Left lung (tissue), 10 donors: ENCODE results near the gene ECPAS. TPM values are rescaled to one million over a fixed set of nuclear protein-coding genes. Genes with fewer than 3 reads are reported as not detected.

Source experiments
- ATAC-seq: fragments of 200-7000 bp; cut with Tn5 transposase; one replicate; pipeline ENCODE4 v1.9.1; 2020; ENCODE audit warnings: moderate library complexity
- DNase-seq, 4 donors: peaks; one replicate each; pipeline ENCODE4 v3.0.0-alpha.2; 2013 to 2020
- H3K27ac ChIP-seq, 2 donors: fragments of 200-600 bp; sonication (generic) in 1 of 2; one replicate each; pipeline versions ENCODE4 v1.5.0 to v1.8.0; 2020 to 2021
- H3K27me3 ChIP-seq, 2 donors: fragments of 200-600 bp; sonication (generic) in 1 of 2; one replicate each; pipeline versions ENCODE4 v1.5.0 to v1.8.0; 2020 to 2021
- H3K36me3 ChIP-seq, 2 donors: fragments of 200-600 bp; sonication (generic) in 1 of 2; one replicate each; pipeline versions ENCODE4 v1.5.0 to v1.8.0; 2020 to 2021
- H3K4me1 ChIP-seq, 2 donors: fragments of 200-600 bp; one replicate each; pipeline ENCODE4 v1.8.0; 2021
- H3K4me3 ChIP-seq, 2 donors: fragments of 200-600 bp; sonication (generic) in 1 of 2; one replicate each; pipeline versions ENCODE4 v1.5.0 to v1.8.0; 2020 to 2021; ENCODE audit warnings: mild to moderate bottlenecking in 1 of 2
- H3K9me3 ChIP-seq, 2 donors: fragments of 200-600 bp; sonication (generic) in 1 of 2; one replicate each; pipeline versions ENCODE4 v1.5.0 to v1.8.0; 2020 to 2021
- CTCF ChIP-seq, 2 donors: fragments of 200-600 bp; sonication (generic) in 1 of 2; IDR thresholded peaks; one replicate each; pipeline versions ENCODE4 v1.5.0 to v1.8.0; 2021; ENCODE audit warnings: antibody characterized with exemption in 2 of 2
- intact Hi-C, 2 donors: fragments of 100-400 bp; cut with DNase I; formaldehyde crosslinking; loops; one replicate each; pipeline versions ENCODE4 v1.11.2 to v1.14.2; 2022
- polyA plus RNA-seq, 6 donors: library from polyadenylated mRNA; unstranded; fragments of 120-200 nt; gene quantifications; one replicate each; pipeline ENCODE4 v1.2.1, GENCODE V29; 2013; ENCODE audit not compliant: insufficient read length in 6 of 6
- total RNA-seq, 2 donors: library from RNA; stranded (reverse); fragmentation: NEBNext Ultra II Directional; extraction: Animal tissue kit (Norgen Biotek cat#: 25700); gene quantifications; one replicate each; pipeline ENCODE4 v1.2.1, GENCODE V29; 2021
- donor health status: DM: no; HTN: yes; CAD: no.
- donor health status: DM: no; HTN: no; CAD: no.

Gene ECPAS
- total and polyA plus RNA-seq, 8 donors = 77.4 to 102 (median 87.8) TPM

DNA sequence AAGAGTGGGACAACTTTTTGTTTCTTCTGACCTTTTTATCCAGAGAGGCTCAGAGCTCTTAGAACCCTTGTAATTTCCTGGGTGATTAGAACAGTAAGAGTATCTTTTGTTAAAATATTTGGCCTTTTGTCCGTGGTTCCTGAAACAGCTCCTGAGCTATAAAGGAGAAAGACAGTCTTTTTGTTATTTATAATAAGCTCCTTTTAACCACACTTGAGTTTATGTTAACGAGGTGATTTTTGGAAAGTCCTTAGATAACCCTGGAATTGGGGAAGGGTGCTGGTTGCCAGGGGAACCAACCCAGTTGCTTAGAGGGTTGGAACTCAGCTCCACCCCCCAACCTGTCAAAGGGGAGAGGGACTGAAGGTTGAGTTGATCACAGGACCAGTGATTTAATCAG lies 45.6 kb upstream of the ECPAS start:
- H3K36me3 ChIP-seq = peaks cover 0 to 25% of the 10 kb centered on the region in 2 donors
- H3K27ac ChIP-seq = no peak overlapping the region
- H3K9me3 ChIP-seq = peaks cover 0 to 29% of the 10 kb centered on the region in 2 donors
- peaks cover 0 to 16% of the 10 kb centered on the region in 2 donors for H3K27me3 ChIP-seq
- H3K4me3 ChIP-seq = no peak overlapping the region
- ATAC-seq = no peak
- DNase-seq = no peak
- H3K4me1 ChIP-seq = peaks cover 6 to 11% of the 10 kb centered on the region in 2 donors
- no peak for TF ChIP-seq CTCF (IDR thresholded peaks at IDR 0.05)
- intact Hi-C loops = no loop called here

DNA sequence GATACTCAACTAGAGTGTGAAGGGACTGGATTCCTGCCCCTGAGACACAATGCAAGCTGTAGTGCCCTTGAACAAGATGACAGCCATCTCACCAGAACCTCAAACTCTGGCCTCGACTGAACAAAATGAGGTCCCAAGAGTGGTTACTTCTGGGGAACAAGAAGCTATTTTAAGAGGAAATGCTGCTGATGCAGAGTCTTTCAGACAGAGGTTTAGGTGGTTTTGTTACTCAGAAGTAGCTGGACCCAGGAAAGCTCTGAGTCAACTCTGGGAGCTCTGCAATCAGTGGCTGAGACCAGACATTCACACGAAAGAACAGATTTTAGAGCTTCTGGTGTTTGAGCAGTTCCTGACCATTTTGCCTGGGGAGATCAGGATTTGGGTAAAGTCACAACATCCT lies 43.2 kb upstream of the ECPAS start:
- H3K27ac ChIP-seq = no peak overlapping the region
- ATAC-seq (no peak), DNase-seq (no peak)
- H3K4me1 ChIP-seq = peaks cover 6 to 11% of the 10 kb centered on the region in 2 donors
- intact Hi-C loops = no loop called here
- TF ChIP-seq CTCF (IDR thresholded peaks at IDR 0.05) = no peak
- H3K9me3 ChIP-seq = peaks cover 0 to 10% of the 10 kb centered on the region in 2 donors
- peaks cover 0 to 9% of the 10 kb centered on the region in 2 donors for H3K36me3 ChIP-seq
- H3K4me3 ChIP-seq = no peak overlapping the region
- peaks cover 0 to 17% of the 10 kb centered on the region in 2 donors for H3K27me3 ChIP-seq

GRCh38 chr9:111525056-111525977 lies 41.1 kb upstream of the ECPAS start, which contains the start of gene ZNF483:
Gene ZNF483, plus strand, starts transcription at chr9:111525179. Its CDS starts 2,217 bp downstream, at chr9:111527396.
- no peak for TF ChIP-seq CTCF (IDR thresholded peaks at IDR 0.05)
- H3K9me3 ChIP-seq = no peaks in the 10 kb centered on the region
- ATAC-seq (peak; percentile 91), DNase-seq (peak; percentile 71 to 91 (median 83))
- intact Hi-C loops = no loop called here
- no peak within 1 kb of the TSS for H3K27ac ChIP-seq
- H3K4me1 ChIP-seq = peaks cover 6 to 11% of the 10 kb centered on the region in 2 donors
- no peaks in the 10 kb centered on the region for H3K36me3 ChIP-seq
- peaks cover 0 to 17% of the 10 kb centered on the region in 2 donors for H3K27me3 ChIP-seq
- H3K4me3 ChIP-seq = peak within 1 kb of the TSS; percentile 57 to 58

DNA sequence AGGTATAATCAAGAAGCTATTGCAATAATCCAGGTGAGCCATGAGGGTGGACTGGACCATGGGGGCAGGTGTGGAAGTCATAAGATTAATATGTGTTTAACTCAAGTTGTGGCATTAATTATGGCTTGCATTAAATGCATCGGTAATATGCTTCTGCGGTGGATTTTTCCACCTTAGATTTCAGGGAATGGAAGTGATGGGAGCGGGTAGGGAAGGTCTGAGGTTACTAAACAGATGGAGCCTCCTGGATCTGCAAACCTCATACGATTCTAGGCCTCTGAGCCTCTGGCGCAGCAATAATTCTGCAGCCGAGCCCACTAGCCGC lies 40.5 kb upstream of the ECPAS start:
- Histone ChIP-seq H3K9me3 (no peaks in the 10 kb centered on the region), H3K4me1 (peaks cover 6 to 11% of the 10 kb centered on the region in 2 donors), H3K4me3 (peak overlapping the region; percentile 57 to 58), H3K36me3 (no peaks in the 10 kb centered on the region), H3K27me3 (peaks cover 0 to 17% of the 10 kb centered on the region in 2 donors), H3K27ac (no peak overlapping the region)
- TF ChIP-seq CTCF (IDR thresholded peaks at IDR 0.05) = no peak
- intact Hi-C loops = no loop called here
- ATAC-seq (no peak), DNase-seq (no peak)

DNA sequence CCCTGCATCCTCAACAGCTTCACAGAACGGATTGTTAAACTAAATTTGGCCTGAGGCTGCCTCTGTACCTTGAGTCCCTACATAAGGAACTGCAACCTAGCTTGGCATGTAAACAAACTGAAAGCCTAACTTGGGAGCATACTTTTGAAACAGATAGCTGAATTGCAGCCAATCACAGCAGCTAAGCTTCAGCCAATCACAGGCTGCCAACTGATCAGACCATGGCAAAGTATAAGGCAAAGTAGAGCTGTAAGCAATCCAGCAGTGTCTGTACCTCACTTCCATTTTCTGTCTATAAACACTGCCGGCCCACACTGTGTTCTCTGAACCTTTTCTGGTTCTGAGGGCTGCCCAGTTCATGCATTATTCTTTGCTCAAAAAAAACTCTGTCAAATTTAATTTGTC lies 31.9 kb upstream of the ECPAS start:
- H3K36me3 ChIP-seq = no peaks in the 10 kb centered on the region
- intact Hi-C loops = no loop called here
- no peak for DNase-seq
- no peak for TF ChIP-seq CTCF (IDR thresholded peaks at IDR 0.05)
- H3K4me1 ChIP-seq = no peaks in the 10 kb centered on the region
- H3K27ac ChIP-seq = no peak overlapping the region
- no peak for ATAC-seq
- H3K4me3 ChIP-seq = no peak overlapping the region
- H3K27me3 ChIP-seq = no peaks in the 10 kb centered on the region
- peaks cover 0 to 4% of the 10 kb centered on the region in 2 donors for H3K9me3 ChIP-seq
